ENCODE measurements around the gene MYO1A.
"Not testable (repeated sequence)": the region's sequence is repeated elsewhere in the genome, so short reads cannot be mapped to it uniquely, and the experiment has no call there.

Gene MYO1A

DNA sequence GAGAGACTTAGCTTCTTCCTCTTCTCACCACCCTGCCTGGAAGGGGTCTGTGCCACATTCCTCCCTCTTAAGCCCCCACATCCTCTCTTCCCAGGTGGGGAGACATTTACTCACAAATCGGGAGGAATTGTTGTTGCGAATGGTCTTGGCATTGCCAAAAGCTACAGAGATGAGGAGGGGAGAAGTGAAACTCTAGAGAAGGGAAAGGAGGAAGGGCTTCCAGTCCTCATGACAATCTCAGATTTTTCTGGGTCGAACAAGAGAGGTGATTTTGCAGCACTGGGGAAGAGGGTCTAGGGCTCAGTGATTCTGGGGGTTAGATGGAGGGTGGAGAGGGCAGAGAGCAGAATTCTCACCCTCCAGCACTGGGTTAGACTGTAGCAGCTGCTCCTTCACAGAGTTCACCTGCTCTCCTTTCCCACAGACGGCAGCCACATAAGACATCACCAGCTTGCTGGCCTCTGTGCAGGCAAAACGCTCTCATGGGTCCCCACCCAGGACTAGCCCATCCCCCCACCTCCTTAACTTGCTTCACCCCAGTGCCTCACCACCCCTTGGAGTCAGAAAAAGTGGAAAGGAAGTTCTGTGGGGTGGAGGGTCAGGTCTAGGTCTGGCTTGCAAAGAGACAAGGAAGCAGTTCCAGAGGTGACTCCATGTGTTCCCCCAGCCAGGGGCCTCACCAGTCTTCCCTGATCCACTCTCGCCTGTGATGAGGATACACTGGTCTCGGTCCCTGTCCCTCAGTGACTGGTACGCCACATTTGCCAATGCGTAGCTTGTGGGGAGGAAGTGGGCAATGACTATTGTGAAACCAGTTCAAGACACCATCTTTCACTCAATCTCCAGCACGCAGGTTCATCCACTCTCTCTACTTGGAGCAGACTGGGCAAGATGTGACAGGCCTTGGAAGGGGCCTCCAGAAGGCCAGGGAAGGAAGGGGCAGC lies 2.7 kb downstream of the MYO1A start:
- no peak for DNase-seq

DNA sequence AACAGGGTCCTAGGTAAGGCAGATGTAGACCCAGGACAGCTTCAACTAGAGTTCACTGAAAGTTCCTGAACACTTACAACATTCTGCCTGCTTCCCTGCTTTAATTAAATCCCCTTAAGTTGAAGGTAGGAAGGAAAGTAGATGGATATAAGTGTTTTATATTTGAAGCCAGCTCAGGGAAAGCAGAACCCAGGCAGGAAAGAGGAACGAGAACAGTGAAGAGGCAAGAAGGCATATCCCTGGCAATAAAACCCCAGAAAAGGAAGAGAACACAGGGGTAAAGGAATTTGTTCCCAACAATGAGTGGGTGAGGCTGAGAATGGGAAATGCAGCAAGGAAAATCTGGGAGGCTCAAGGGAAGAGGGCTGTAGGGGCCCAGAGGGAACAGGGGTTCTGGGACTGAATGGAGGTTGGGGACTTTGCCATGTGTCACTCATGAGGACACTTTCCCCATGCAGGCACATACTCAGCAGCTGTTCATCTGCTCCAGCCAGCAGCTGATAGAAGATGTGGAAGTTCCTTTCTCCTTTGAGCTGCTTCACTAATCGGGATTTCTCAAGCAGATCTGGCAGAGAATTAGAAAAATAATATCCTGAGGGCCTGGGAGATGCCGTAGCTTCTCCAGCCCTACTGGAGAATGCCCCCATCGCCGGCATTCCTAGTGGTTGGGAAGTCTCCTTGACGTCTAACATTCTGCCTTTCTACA lies 3.7 kb downstream of the MYO1A start:
- DNase-seq, result no peak

DNA sequence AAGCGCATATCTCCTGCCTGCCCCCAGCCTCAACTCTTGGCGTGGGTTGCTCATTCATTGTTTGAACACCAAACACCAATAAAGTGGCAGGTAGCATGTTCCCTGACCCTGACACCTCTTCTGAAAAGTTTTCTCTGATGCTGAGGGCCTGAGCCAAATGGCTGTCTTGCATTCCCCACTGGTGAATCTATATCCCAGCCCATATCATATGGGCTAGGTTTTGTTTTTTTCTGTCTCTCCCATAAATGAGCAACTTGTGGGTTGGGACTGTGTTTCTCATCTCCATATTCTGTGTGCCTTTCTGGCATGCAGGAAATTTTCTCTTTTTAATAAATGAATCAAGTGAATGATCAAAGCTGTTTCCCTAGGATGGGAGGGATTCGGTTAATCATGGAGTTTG lies 5.0 kb downstream of the MYO1A start:
- DNase-seq, result no peak

DNA sequence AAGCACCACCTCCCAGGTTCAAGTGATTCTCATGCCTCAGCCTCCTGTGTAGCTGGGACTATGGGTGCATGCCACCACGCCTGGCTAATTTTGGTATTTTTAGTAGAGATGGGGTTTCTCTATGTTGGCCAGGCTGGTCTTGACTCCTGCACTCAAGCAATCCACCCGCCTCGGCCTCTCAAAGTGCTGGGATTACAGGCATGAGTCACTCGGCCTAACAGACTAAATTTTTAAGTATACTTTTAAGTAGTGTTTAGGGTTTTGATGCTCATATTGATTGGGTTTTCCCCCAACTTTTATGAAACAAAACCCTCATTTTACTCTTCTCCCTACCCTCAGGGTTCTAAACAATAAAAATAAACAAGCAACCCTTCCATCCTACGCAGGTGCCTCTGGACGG lies 5.5 kb downstream of the MYO1A start:
- DNase-seq, result no peak

DNA sequence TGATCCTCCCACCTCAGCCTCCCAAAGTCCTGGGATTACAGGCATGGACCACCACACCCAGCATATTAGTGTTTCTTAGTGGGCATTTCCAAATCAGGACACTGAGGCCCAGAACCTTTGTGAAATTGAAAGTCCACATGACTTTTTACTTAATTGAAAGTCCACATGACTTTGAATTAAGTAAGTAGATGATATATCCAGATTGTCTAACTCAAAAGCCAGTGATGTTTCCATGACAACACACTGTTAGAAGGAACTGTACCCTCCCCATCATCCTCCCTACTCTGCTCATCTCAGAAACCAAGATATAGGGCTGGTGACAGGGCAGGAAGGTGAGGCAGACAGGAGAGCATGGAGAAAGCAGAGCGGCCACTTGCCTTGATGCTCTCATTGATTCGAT lies 7.2 kb downstream of the MYO1A start:
- DNase-seq, result no peak

DNA sequence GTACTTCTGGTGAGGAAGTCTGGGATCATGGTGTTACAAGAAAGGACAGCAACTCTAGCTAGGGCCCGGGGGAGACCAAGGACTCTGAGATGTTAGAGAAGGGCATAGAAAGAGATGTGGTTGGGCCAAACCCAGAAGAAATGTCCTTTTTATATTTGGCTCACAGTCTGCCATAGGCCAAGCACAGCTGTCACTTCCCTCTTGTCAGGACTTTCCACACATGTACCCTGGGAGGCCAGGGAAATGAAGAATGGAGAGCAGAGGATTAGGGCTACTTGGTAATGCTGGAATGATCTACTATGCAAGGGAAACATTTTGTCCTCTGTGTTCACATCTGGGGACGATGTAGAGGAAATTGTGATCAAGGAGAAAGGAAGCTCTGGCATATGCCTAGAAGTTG lies 9.2 kb downstream of the MYO1A start:
- no peak for DNase-seq

DNA sequence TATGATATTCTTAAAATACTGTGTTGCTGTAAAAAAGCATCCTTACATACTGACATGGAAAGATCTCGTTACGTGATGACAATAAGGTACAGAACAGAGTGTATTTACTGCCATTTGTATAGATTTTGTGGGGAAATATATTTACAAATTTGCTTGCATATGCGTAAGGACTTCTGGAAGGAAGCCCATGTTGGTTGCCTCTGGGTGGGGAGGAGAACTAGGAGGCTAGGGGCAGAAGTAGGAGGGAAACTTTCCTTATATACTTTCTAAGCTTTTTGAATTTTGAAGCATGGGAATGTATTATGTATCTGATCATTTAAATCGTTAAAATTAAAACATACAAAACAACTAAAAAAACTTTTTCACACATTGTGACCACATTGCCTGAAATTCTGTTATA lies 9.7 kb downstream of the MYO1A start:
- no peak for DNase-seq

DNA sequence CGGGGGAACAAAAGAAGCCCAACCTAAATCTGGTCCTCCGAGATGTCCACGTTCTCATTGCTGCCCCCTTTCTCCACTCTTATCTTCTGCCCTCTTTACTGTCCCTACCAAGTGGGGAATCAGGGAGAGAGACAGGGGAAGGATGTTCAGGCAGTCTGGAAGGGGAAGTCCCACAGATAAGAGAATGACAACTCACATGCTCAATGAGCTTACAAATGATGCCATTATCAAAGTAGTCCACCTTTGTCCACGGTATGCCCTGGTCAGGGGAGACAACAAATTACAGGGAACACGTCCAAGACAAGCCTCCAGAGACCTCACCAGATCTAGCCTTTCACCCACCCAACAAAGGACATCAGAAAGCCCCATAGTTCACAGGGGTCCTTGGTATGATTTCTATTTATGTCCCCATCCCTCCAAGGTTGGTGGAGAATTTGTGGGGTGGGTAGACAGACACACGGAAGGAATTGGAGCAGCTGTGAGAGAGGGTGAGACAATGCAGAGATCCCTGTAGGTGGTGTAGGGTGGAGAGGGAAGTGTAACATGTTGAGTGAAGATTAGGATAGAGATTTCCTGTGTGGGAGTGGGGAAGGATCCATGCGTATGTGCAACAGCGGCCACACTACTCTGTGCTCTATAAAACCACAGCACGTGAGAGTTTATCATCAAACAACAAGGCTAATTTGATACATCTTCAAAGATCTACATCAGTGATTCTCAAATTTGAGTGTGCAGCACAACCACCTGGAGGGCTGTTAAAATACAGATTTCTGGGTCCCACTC lies 10.7 kb downstream of the MYO1A start:
- no peak for DNase-seq

DNA sequence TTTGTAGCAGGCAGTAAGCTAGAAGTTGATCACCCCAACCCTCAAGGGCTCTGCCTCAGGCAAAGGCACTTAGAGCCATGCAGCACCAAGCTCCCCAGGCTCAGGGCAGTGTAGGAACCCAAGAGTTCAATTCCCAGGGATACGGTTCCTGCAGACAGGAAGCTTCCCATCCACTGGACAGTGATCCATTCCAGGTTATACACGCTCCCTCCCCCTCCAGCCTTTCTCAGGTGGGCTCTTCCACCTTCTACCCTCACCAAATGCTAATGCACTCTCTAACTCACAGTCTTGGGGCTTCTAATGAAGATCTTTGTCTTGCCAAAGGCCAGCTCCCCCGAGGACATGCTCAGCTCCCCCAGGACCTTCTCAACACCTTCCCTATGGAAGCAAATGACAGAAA lies 12.7 kb downstream of the MYO1A start:
- no peak for DNase-seq

DNA sequence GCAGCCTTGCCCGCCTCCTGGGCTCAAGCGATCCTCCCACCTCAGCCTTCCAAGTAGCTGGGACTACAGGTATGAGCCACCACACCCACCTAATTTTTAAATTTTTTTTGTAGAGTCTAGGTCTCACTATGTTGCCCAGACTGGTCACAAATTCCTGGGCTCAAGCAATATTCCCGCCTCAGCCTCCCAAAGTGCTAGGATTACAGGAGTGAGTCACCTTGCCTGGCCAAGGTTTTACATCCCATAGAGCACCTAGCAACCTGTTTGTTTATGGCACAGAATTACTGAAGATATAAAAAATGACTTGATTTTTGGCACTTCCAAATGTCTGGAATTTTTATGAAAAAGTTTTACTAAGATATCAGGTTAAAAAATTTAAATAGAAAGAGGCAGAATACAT lies 16.5 kb downstream of the MYO1A start:
- DNase-seq, result no peak

DNA sequence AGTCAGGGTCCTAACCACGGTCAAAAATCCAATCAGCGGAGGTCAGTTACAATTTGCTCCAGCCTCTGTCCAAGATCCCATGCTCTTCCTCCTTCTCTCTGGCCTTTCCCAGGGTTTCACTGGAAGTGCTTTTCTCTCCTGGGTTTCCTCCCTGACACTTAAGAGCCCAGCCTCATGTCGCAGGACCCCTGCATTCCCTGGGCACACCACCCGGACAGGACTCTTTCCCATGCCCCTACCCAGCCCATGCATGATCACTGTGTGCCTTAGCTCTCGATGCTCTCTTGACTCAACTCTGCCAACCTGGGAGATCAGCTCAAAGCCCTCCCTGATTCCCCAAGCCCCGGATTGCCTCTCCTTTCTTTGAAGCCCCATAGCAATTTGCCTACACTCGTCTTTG lies 18.1 kb downstream of the MYO1A start:
- no peak for DNase-seq

DNA sequence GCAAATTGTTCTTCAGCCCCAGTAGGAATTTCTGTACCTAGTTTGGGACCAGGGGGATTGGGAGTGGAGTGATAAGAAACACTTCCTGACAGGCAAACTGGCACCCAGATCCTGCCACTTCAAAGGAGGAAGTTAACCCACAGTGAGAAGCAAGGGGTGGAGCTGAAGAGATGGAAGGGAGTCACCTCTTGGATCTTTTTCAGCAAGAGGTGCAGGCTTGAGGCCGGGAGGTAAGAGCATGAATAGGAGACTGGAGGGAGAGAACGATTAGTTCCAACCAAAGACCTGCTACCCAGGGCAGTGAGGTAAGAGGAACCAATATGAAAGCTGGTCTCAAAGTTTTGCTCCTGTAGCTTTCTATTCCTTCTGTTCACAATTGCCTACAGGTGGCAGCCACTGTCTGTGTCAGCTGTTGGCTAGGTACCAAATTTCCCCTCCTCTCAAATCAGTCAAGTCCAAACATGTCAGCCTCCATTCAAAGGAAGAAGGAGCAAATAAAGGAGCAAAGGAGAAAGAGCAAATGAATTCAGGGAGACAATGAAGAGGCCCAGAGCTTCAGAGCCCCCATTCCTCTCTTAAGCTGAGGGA lies 18.7 kb downstream of the MYO1A start:
- DNase-seq, result no peak

DNA sequence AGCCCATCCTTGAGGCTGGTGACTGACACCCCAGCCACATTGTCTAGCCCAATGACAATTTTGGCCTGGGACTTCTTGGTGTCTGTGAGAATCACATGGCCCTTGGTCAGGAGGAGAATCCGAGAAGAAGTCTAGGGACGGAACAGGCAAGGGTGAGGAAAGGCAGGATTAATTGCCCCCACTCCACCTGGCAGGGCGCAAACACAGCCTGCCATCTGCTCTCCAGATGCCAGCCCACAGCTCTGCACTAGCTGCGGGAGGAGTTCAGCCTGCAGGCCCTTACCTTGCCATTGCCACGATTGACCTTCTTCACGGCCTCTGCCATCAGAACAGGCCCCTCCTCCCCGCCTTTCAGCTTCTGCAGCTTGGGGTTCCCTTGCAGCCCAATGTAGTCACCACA lies 20.5 kb downstream of the MYO1A start:
- DNase-seq, result no peak

DNA sequence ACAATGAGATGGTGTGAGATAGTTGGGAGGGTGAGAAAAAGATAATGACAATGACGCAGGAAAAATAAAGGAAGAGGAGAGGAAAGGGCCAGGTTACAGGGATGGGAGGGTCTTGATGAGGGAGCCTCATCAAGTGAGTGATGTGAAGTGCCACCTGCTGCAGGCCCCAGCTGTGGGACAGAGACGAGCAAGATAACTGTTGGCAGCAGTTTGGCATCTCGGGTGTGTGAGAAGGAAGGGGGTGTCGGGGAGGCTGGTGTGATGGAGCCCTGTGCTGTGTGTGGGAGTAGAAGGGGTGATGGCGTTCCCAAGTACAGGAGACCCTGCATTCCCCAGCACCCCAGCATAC lies 22.1 kb downstream of the MYO1A start:
- DNase-seq, result no peak

DNA sequence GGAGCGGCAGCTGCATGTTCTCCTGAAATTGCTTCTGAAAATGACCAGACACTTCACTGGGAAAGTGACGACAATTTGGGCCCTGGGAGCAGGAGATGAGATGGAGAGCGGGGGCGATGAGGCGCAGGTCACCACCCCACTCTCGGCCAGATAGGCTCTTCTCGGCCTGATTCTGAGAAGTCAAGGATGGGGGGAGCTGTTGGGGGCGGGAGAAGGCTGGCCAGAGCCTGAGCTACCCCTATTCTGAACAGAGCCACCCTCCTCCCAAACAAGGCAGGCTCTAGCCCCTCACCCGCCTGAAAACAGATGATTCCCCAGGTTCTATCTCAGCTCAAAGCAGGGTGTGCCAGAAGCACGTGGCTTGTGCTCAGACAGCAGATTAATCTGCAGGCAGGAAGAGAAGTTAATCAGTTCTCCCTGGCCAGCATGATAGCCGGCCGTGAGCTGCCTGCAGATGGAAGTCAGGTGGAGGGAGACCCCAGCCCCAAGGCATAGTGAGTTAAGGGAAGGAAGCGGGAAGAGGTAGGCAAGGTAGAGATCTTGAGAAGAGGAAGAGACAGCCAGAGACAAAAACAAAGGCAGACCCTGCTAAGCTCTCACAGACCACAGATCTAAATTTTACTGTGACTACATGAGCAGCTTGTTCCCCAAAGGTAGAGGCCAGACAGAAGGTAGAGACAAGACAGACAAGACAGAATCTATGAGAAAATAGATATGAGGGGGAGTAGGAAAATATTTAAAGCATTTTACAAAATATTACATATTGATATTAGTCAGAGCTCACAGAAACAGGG lies 22.7 kb downstream of the MYO1A start:
- no peak for DNase-seq

DNA sequence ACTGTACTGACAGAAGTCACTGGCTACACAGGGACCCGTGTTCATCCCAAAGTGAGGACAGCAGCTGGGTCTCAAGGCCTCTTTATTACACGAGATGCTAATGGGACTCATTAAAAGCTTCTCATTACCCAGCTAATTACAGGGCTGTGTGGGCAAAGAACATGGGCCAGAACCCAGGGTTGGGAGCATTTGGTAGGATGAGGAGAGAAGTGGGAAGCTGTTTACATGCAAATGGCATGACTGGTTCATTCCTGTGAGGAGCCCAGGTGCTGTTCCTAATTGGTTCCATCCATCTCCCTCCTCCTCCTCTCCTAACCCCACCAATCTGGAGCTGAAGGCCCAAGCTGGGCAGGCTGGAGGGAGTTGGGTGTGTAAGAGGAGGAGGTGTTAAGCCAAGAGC lies 24.7 kb downstream of the MYO1A start:
- no peak for DNase-seq

DNA sequence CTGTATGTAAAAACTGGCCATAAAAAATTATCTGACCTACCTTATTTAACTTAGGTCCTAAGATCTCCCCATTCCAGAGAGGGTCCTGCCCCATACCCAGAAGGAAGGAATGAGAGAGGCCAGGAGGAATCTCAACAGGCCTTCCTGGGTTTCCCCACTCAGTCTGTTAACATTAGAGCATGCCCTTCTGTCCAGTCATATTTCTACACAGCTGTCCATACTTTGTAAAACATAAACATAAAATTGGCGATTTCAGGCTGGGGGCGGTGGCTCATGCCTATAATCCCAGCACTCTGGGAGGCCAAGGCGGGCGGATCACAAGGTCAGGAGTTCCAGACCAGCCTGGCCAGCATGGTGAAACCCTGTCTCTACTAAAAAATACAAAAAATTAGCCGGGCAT lies 27.6 kb downstream of the MYO1A start:
- not testable (repeated sequence) for DNase-seq

DNA sequence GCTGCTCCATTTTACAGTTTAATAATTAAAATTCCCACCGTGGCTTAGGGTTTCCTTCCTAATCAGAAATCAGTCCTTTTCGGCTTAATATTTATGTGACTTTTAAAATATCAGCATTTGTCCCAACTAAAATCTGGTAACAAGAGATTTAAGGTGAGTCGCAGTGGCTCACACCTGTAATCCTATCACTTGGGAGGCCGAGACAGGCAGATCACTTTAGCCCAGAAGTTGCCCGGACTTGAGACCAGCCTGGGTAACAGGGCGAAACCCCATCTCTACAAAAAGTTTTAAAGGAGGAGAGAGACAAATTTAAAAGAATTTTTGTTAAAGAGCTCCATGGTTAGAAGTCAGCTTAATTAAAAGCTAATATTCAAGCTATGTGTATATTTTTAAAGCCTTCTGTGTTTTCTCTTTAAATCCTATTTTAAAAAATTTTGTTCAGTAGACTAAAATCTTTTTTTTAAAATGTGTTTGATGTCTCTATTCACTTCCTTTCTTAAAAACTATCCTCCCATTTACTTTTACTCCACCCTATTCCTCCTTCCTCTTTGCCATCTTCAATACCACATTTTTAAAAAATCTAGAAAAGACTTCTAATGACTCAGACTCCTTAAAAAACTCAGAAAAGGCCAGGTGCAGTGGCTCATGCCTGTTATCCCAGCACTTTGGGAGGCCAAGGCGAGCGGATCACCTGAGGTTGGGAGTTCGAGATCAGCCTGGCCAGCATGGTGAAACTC lies 29.8 kb downstream of the MYO1A start:
- no peak for DNase-seq

DNA sequence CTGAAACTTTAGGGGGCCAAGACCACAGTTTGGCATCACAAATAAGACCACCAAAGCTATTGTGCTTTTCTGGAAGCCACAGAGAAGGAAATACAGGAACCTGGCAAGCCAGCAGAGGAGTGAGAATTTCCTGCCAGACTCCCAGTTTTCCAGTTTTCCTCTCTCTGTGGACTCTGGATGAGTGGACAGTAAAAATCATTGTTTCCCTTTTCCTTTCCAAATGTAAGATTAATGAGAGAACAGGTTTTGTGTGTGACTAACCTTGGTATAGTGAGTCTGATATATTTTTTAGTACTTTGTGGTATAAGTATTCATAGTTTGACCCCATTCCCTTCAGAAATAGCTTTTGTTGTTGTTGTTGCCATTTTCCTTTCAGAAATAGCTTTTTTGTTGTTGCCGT lies 31.0 kb downstream of the MYO1A start:
- no peak for DNase-seq

DNA sequence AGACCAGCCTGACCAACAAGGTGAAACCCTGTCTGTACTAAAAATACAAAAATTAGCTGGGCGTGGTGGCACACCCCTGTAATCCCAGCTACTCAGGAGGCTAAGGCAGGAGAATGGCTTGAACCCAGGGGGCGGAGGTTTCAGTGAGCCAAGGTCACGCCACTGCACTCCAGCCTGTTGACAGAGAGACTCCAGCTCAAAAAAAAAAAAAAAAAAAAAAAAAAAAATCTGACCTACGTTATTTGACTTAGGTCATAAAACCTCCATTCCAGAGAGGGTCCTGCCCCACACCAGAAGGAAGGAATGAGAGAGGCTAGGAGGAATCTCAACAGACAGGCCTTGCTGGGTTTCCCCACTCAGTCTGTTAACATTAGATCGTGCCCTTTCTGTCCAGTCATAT lies 31.6 kb downstream of the MYO1A start:
- DNase-seq, result not testable (repeated sequence)

DNA sequence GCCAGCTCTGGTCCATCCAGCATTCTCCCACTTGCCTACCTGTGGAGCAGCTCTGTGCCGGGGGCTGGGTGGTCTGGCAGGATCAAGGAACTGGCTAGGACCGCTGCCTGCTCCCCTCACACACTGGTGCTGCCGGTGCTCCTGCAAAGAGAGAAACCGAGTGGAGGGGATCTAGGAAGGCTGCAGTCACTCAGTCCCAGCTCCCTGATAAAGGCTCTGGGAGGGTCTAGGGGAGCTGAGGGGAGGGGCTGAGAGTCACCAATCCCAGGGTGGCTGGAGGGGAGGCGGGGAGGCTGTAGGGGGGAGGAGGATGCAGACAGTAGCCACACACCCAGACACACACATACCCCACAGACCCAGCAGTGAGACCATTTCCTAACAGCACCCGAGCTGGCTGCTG lies 33.6 kb downstream of the MYO1A start, which contains the start of gene TAC3:
TAC3 (minus strand) TSS at position 182 of the 400 bp plus-strand sequence. CDS start 732 bp downstream, outside the sequence.
- DNase-seq, result no peak
